A549 (cell line): ENCODE measurements around the gene TBC1D1.

Experiments
- E2F6 ChIP-seq: IDR thresholded peaks from 2 replicates; pipeline ENCODE4 v1.6.1; 2012; ENCODE audit warnings: low read depth, borderline replicate concordance
- JUNB ChIP-seq: fragments of >200 bp; sonication (Bioruptor Twin); formaldehyde crosslinking; IDR thresholded peaks from 2 replicates; pipeline ENCODE4 v1.6.1; 2016
- MAFK ChIP-seq: fragments of 450-650 bp; IDR thresholded peaks from 2 replicates; pipeline ENCODE4 v1.6.1; 2014; ENCODE audit not compliant: partially characterized antibody
- MYC ChIP-seq: IDR thresholded peaks from 2 replicates; pipeline ENCODE4 v1.6.1; 2012; ENCODE audit warnings: mild to moderate bottlenecking, inconsistent platforms, low read length, improper control_type of control experiment, borderline replicate concordance
- POLR2A ChIP-seq: IDR thresholded peaks from 2 replicates; pipeline ENCODE4 v1.6.1; 2012; ENCODE audit warnings: mild to moderate bottlenecking, low read length
- RCOR1 ChIP-seq: fragments of 150-350 bp; IDR thresholded peaks from 2 replicates; pipeline ENCODE4 v1.6.1; 2014; ENCODE audit warnings: antibody characterized with exemption, low read length, low read depth
- USF2 ChIP-seq: fragments of 450-650 bp; IDR thresholded peaks from 2 replicates; pipeline ENCODE4 v1.6.1; 2014; ENCODE audit warnings: antibody characterized with exemption
- TF ChIP-seq, protein P1 (sequence below): fragments of >200 bp; sonication (Bioruptor Twin); formaldehyde crosslinking; IDR thresholded peaks from 3 replicates; pipeline ENCODE4 v1.5.1; 2016
- TF ChIP-seq, protein P2 (sequence below): fragments of 150-350 bp; IDR thresholded peaks from 2 replicates; pipeline ENCODE4 v1.6.1; 2014; ENCODE audit warnings: low read depth, mild to moderate bottlenecking, low read length

DNA sequence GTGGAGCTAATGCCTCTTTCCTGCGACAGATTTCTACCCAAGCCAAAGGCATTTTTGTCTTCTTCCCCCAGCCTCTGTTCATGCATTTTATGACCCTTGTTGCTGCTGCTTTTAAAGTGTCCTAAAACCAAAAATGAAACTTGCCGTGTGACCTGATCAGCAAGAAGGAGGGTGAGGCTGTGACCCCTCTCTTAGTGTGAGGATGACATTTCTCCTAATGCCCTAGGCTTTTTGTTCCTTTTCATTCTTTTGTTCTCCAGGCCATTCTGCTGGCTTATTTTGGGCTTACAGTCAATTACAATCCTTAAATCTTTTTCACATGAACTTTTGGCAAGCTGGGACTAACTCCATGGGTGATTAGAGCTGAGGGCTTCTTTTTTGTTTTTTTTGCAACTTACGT lies 103.7 kb downstream of the TBC1D1 start:
- TF ChIP-seq, protein P1, sequence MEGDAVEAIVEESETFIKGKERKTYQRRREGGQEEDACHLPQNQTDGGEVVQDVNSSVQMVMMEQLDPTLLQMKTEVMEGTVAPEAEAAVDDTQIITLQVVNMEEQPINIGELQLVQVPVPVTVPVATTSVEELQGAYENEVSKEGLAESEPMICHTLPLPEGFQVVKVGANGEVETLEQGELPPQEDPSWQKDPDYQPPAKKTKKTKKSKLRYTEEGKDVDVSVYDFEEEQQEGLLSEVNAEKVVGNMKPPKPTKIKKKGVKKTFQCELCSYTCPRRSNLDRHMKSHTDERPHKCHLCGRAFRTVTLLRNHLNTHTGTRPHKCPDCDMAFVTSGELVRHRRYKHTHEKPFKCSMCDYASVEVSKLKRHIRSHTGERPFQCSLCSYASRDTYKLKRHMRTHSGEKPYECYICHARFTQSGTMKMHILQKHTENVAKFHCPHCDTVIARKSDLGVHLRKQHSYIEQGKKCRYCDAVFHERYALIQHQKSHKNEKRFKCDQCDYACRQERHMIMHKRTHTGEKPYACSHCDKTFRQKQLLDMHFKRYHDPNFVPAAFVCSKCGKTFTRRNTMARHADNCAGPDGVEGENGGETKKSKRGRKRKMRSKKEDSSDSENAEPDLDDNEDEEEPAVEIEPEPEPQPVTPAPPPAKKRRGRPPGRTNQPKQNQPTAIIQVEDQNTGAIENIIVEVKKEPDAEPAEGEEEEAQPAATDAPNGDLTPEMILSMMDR, result no peak
- TF ChIP-seq POLR2A, result no peak
- no peak for TF ChIP-seq USF2
- TF ChIP-seq MAFK, result no peak
- TF ChIP-seq RCOR1, result no peak
- TF ChIP-seq MYC, result no peak
- no peak for TF ChIP-seq E2F6
- TF ChIP-seq, protein P2, sequence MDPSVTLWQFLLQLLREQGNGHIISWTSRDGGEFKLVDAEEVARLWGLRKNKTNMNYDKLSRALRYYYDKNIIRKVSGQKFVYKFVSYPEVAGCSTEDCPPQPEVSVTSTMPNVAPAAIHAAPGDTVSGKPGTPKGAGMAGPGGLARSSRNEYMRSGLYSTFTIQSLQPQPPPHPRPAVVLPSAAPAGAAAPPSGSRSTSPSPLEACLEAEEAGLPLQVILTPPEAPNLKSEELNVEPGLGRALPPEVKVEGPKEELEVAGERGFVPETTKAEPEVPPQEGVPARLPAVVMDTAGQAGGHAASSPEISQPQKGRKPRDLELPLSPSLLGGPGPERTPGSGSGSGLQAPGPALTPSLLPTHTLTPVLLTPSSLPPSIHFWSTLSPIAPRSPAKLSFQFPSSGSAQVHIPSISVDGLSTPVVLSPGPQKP, result no peak
- TF ChIP-seq JUNB, result no peak
